Measurements from ENCODE around the gene PDCD7. TPM values are rescaled to one million over a fixed set of nuclear protein-coding genes. Genes with fewer than 3 reads are reported as not detected.

PDCD7 gene
- total RNA-seq, 1 experiment from 2014 or later: 23.5 TPM

DNA sequence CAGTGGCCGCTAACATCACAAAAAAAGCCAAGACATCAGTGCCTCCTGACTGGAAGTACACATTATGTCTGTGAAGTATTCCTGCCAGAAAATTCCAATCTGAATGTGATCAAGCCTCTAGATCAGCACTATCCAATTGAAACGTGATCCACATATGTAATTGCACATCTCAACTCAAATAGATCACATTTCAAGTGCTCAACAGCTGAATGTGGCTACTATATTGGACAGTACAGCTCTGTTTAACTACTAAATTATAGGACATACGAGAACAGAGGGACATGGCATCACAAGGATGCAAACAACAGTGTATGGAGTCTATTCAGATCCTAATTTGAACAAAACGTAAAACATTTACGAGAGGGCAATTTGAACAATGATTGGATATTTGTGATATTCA, 18.1 kb downstream of the PDCD7 start (continued):
- TF ChIP-seq OVOL2 (CRISPR knock-in tag; IDR thresholded peaks at IDR 0.05; ENCODE audit: borderline replicate concordance) (no peak), SMAD3 (CRISPR knock-in tag; IDR thresholded peaks at IDR 0.05; ENCODE audit: borderline replicate concordance) (no peak), HMGXB4 (CRISPR knock-in tag; IDR thresholded peaks at IDR 0.05) (no peak)

- Mint-ChIP-seq H3K4me1 (no peaks in the 10 kb centered on the region), H3K27me3 (ENCODE audit: low read depth) (no peaks in the 10 kb centered on the region), H3K36me3 (peaks cover 28% of the 10 kb centered on the region), H3K27ac (no peak within 1 kb of the TSS), H3K4me3 (no peak within 1 kb of the TSS), H3K9me3 (no peaks in the 10 kb centered on the region)
- no peak for ATAC-seq
- ChIA-PET POLR2A (no interaction called here), CTCF (interaction anchor here (1.1 to 1.4 kb wide), 2 partner anchors 13 to 81 kb away, joined by 3 to 7 read pairs; no protein-coding TSS in a partner anchor)
- DNase-seq (ENCODE audit: low spot score): no peak
- no peak for TF ChIP-seq ZNF281 (CRISPR knock-in tag; IDR thresholded peaks at IDR 0.05)
- TF ChIP-seq, protein P1, sequence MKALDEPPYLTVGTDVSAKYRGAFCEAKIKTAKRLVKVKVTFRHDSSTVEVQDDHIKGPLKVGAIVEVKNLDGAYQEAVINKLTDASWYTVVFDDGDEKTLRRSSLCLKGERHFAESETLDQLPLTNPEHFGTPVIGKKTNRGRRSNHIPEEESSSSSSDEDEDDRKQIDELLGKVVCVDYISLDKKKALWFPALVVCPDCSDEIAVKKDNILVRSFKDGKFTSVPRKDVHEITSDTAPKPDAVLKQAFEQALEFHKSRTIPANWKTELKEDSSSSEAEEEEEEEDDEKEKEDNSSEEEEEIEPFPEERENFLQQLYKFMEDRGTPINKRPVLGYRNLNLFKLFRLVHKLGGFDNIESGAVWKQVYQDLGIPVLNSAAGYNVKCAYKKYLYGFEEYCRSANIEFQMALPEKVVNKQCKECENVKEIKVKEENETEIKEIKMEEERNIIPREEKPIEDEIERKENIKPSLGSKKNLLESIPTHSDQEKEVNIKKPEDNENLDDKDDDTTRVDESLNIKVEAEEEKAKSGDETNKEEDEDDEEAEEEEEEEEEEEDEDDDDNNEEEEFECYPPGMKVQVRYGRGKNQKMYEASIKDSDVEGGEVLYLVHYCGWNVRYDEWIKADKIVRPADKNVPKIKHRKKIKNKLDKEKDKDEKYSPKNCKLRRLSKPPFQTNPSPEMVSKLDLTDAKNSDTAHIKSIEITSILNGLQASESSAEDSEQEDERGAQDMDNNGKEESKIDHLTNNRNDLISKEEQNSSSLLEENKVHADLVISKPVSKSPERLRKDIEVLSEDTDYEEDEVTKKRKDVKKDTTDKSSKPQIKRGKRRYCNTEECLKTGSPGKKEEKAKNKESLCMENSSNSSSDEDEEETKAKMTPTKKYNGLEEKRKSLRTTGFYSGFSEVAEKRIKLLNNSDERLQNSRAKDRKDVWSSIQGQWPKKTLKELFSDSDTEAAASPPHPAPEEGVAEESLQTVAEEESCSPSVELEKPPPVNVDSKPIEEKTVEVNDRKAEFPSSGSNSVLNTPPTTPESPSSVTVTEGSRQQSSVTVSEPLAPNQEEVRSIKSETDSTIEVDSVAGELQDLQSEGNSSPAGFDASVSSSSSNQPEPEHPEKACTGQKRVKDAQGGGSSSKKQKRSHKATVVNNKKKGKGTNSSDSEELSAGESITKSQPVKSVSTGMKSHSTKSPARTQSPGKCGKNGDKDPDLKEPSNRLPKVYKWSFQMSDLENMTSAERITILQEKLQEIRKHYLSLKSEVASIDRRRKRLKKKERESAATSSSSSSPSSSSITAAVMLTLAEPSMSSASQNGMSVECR (CRISPR knock-in tag; IDR thresholded peaks at IDR 0.05; ENCODE audit: borderline replicate concordance): no peak
- TF ChIP-seq, protein P2, sequence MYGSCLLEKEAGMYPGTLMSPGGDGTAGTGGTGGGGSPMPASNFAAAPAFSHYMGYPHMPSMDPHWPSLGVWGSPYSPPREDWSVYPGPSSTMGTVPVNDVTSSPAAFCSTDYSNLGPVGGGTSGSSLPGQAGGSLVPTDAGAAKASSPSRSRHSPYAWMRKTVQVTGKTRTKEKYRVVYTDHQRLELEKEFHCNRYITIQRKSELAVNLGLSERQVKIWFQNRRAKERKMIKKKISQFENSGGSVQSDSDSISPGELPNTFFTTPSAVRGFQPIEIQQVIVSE (CRISPR knock-in tag; IDR thresholded peaks at IDR 0.05; ENCODE audit: borderline replicate concordance): no peak
- TF ChIP-seq ZNF532 (CRISPR knock-in tag; IDR thresholded peaks at IDR 0.05; ENCODE audit: borderline replicate concordance): no peak
- TF ChIP-seq, protein P3, sequence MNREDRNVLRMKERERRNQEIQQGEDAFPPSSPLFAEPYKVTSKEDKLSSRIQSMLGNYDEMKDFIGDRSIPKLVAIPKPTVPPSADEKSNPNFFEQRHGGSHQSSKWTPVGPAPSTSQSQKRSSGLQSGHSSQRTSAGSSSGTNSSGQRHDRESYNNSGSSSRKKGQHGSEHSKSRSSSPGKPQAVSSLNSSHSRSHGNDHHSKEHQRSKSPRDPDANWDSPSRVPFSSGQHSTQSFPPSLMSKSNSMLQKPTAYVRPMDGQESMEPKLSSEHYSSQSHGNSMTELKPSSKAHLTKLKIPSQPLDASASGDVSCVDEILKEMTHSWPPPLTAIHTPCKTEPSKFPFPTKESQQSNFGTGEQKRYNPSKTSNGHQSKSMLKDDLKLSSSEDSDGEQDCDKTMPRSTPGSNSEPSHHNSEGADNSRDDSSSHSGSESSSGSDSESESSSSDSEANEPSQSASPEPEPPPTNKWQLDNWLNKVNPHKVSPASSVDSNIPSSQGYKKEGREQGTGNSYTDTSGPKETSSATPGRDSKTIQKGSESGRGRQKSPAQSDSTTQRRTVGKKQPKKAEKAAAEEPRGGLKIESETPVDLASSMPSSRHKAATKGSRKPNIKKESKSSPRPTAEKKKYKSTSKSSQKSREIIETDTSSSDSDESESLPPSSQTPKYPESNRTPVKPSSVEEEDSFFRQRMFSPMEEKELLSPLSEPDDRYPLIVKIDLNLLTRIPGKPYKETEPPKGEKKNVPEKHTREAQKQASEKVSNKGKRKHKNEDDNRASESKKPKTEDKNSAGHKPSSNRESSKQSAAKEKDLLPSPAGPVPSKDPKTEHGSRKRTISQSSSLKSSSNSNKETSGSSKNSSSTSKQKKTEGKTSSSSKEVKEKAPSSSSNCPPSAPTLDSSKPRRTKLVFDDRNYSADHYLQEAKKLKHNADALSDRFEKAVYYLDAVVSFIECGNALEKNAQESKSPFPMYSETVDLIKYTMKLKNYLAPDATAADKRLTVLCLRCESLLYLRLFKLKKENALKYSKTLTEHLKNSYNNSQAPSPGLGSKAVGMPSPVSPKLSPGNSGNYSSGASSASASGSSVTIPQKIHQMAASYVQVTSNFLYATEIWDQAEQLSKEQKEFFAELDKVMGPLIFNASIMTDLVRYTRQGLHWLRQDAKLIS (CRISPR knock-in tag; IDR thresholded peaks at IDR 0.05; ENCODE audit: borderline replicate concordance): no peak
- no peak for TF ChIP-seq EMX1 (CRISPR knock-in tag; IDR thresholded peaks at IDR 0.05)
- TF ChIP-seq ZNF396 (CRISPR knock-in tag; IDR thresholded peaks at IDR 0.05; ENCODE audit: borderline replicate concordance): no peak
- TF ChIP-seq PRDM15 (CRISPR knock-in tag; IDR thresholded peaks at IDR 0.05): no peak
- no peak for TF ChIP-seq TP53 (CRISPR knock-in tag; IDR thresholded peaks at IDR 0.05)
These were observed 18.5 kb downstream of the PDCD7 start, which contains the start of gene UBAP1L for GRCh38 chr15:65115086-65115485. Gene UBAP1L (minus strand): TSS chr15:65115200. CDS start chr15:65106215, 8,985 bp downstream.
